Endothelial cell of umbilical vein (primary cell): ENCODE measurements around the gene RAB38. TPM values are rescaled to one million over a fixed set of nuclear protein-coding genes. Genes with fewer than 3 reads are reported as not detected.

ENCODE experiments used
- BruUV-seq: library from RNA; stranded (reverse); fragments of 400-500 nt; replicated peaks from 2 replicates; lab custom pipeline; 2021; lab: Mats Ljungman, UMichigan
- CTCF ChIA-PET: fragments of 300-600, 350-600 bp; sonication (Branson Sonifier 250); formaldehyde crosslinking; loops from one replicate; lab custom pipeline; 2021; ENCODE audit warnings: antibody characterized with exemption, inconsistent platforms; lab: Charles Lee
- POLR2A ChIA-PET: fragments of 300-600, 350-600 bp; sonication (Branson Sonifier 250); formaldehyde crosslinking; loops from one replicate; lab custom pipeline; 2021; ENCODE audit warnings: antibody characterized with exemption, inconsistent platforms; lab: Charles Lee
- DNase-seq: peaks from one replicate; pipeline ENCODE4 v3.0.0-alpha.2; 2011; ENCODE audit warnings: low read depth, low spot score
- FAIRE-seq: peaks from 2 replicates; lab custom pipeline; 2011; peaks lifted over from hg19 to GRCh38; lab: Jason Lieb, UNC
- H2AFZ ChIP-seq: 2 replicates; pipeline ENCODE4 v1.6.0; 2012; ENCODE audit warnings: low read depth, low read length, control low read depth, inconsistent platforms
- H3K27ac ChIP-seq: 2 replicates; pipeline ENCODE4 v1.5.1; 2011; ENCODE audit warnings: low read depth, mild to moderate bottlenecking, control low read depth, low read length, moderate library complexity; ENCODE audit not compliant: insufficient read depth
- H3K27me3 ChIP-seq, 2 experiments: 2 replicates each; pipeline versions ENCODE4 v1.6.0 to v1.6.1; 2011; ENCODE audit warnings: low read length in 2 of 2, mixed read lengths in 1 of 2; ENCODE audit not compliant: control insufficient read depth in 2 of 2, insufficient read depth in 2 of 2
- H3K36me3 ChIP-seq, 2 experiments: 2 replicates in 1 of 2; 3 replicates in 1 of 2; pipeline ENCODE4 v1.5.1; 2011; ENCODE audit warnings: low read length in 2 of 2, mild to moderate bottlenecking in 1 of 2, moderate library complexity in 1 of 2; ENCODE audit not compliant: control insufficient read depth in 2 of 2, insufficient read depth in 2 of 2; ENCODE audit errors: extremely low read depth in 1 of 2
- H3K4me1 ChIP-seq: 3 replicates; pipeline ENCODE4 v1.5.1; 2011; ENCODE audit warnings: mild to moderate bottlenecking, low read length; ENCODE audit not compliant: control insufficient read depth, insufficient read depth; ENCODE audit errors: extremely low read depth
- H3K4me2 ChIP-seq: 2 replicates; pipeline ENCODE4 v1.6.1; 2011; ENCODE audit warnings: low read length, control low read depth, mixed read lengths; ENCODE audit not compliant: insufficient read depth
- H3K4me3 ChIP-seq, 3 experiments: fragments of 200-600 bp in 1 of 3; sonication (generic), shearing (Covaris generic) in 1 of 3; replicated peaks in 1 of 3; 2 replicates each; pipeline ENCODE4 v1.5.1; 2011 to 2016; ENCODE audit warnings: control low read depth in 3 of 3, low read length in 3 of 3, mild to moderate bottlenecking in 2 of 3, inconsistent platforms in 1 of 3, low read depth in 1 of 3, moderate library complexity in 1 of 3; ENCODE audit not compliant: insufficient read depth in 1 of 3
- H3K79me2 ChIP-seq: 2 replicates; pipeline ENCODE4 v1.6.0; 2012; ENCODE audit warnings: low read length, inconsistent platforms; ENCODE audit not compliant: control insufficient read depth, insufficient read depth
- H3K9ac ChIP-seq: replicated peaks from 2 replicates; pipeline ENCODE3; 2011; ENCODE audit warnings: low read length, control low read depth; ENCODE audit not compliant: insufficient read depth; ENCODE audit errors: extremely low read depth
- H3K9me1 ChIP-seq: replicated peaks from 3 replicates; pipeline ENCODE4 v1.6.0; 2011; ENCODE audit warnings: mild to moderate bottlenecking, low read length; ENCODE audit not compliant: control insufficient read depth, insufficient read depth; ENCODE audit errors: extremely low read depth
- H3K9me3 ChIP-seq: replicated peaks from 2 replicates; pipeline ENCODE4 v1.5.1; 2012; ENCODE audit warnings: low read length, inconsistent platforms; ENCODE audit not compliant: control insufficient read depth, insufficient read depth
- H4K20me1 ChIP-seq: replicated peaks from 2 replicates; pipeline ENCODE3; 2011; ENCODE audit warnings: mild to moderate bottlenecking, low read length; ENCODE audit not compliant: control insufficient read depth, insufficient read depth; ENCODE audit errors: extremely low read depth
- EZH2 ChIP-seq: IDR thresholded peaks from 2 replicates; pipeline ENCODE4 v1.6.1; 2012; ENCODE audit warnings: borderline replicate concordance, low read depth, mild to moderate bottlenecking, moderate library complexity, low read length, inconsistent platforms; ENCODE audit not compliant: severe bottlenecking
- FOS ChIP-seq: IDR thresholded peaks from 2 replicates; pipeline ENCODE4 v1.6.1; 2011; ENCODE audit warnings: mild to moderate bottlenecking, low read length, moderate library complexity, borderline replicate concordance; ENCODE audit not compliant: insufficient read depth
- GATA2 ChIP-seq: IDR thresholded peaks from 2 replicates; pipeline ENCODE4 v1.7.0; 2011; ENCODE audit warnings: low read depth, mild to moderate bottlenecking, moderate library complexity, mixed read lengths, low read length; ENCODE audit not compliant: insufficient read length, insufficient read depth
- JUN ChIP-seq: IDR thresholded peaks from 2 replicates; pipeline ENCODE4 v1.6.1; 2011; ENCODE audit warnings: borderline replicate concordance, low read depth; ENCODE audit not compliant: insufficient read length, insufficient read depth
- MYC ChIP-seq: IDR thresholded peaks from one replicate; pipeline ENCODE4 v1.6.1; 2011; ENCODE audit warnings: mild to moderate bottlenecking, low read depth, low read length
- POLR2A ChIP-seq: IDR thresholded peaks from 2 replicates; pipeline ENCODE4 v1.6.1; 2012; ENCODE audit warnings: low read depth, mild to moderate bottlenecking, control low read depth, low read length
- POLR2AphosphoS5 ChIP-seq: IDR thresholded peaks from 2 replicates; pipeline ENCODE4 v1.6.1; 2012; ENCODE audit warnings: low read depth, mild to moderate bottlenecking, control low read depth, low read length, moderate library complexity; ENCODE audit not compliant: insufficient read depth
- dilution Hi-C: fragments of 300-500 bp; cut with MboI; formaldehyde crosslinking; loops from one replicate; pipeline ENCODE4 v1.15.0; 2019; ENCODE audit warnings: low sequenced_read_pairs; ENCODE audit not compliant: extremely low pct_ligation_motif_present
- intact Hi-C: fragments of 100-400 bp; cut with micrococcal nuclease; formaldehyde crosslinking; loops from one replicate; pipeline ENCODE4 v1.10.0; 2022
- polyA plus RNA-seq, 4 experiments: library from polyadenylated mRNA; depleted of rRNA in 3 of 4; stranded (reverse) in 3 of 4; unstranded in 1 of 4; fragments of >200 nt; gene quantifications; 2 replicates each; pipeline versions ENCODE4 v1.2.1 to v1.2.3, GENCODE V29; 2011 to 2012; ENCODE audit warnings: missing spikeins in 1 of 4
- total RNA-seq: library from RNA; stranded (reverse); gene quantifications from 2 replicates; pipeline ENCODE4 v1.2.3, GENCODE V29; 2021
- TF ChIP-seq, protein P1 (sequence below), 2 donors: IDR thresholded peaks; 1 replicate in 1 of 2; 2 replicates in 1 of 2; pipeline ENCODE4 v1.5.1; 2011; ENCODE audit warnings: low read length in 2 of 2, mild to moderate bottlenecking in 2 of 2, moderate library complexity in 2 of 2, control low read depth in 1 of 2, inconsistent platforms in 1 of 2, low read depth in 1 of 2; ENCODE audit not compliant: insufficient read depth in 1 of 2; ENCODE audit errors: extremely low read depth in 1 of 2
- TF ChIP-seq, protein P2 (sequence below): IDR thresholded peaks from 2 replicates; pipeline ENCODE4 v1.6.1; 2011; ENCODE audit not compliant: insufficient read depth, insufficient read length

Gene RAB38
- total and polyA plus RNA-seq, 2 donors (not counting 3 experiments of a cell fraction or from before 2014, with no cell fraction given): 3.0 to 3.6 TPM

DNA sequence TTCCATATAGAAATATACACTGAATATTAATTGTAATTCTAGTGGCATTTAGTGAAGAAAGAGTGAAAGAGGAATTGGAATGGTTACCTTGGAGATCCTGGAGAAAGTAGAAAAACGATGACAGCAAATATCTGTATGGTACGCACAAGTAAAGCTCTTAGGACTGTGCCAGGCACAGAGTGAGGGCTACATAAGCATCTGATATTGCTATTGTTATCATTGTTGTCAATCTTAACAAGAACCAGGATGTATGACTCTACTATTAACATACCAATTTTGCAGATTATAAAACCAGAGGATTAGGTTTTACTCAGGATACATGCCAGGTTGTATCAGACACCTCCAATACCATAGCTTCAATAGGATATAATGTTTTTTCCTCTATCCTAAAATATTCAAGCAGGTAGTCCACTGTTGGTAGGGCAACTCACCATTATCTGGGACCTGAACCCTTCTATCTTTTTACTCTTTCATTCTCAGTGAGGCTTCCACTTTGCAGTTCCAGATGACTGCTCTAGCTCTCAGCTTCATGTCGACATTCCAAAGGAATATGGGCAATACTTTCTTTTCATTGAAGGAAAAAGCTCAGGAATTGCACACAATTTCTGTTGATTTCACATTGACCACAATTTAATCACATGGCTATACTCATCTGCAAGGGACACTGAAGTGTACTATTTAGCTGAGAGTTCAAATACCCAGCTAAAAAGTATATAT, 73.2 kb downstream of the RAB38 start:
- H3K79me2 ChIP-seq: no peaks in the 10 kb centered on the region
- intact Hi-C loops (loop anchor here (5.0 to 10.0 kb wide), 4 partner anchors 130 to 783 kb away; no protein-coding TSS in a partner anchor), dilution Hi-C loops (no loop called here)
- H3K4me2 ChIP-seq: no peak overlapping the region
- no peaks in the 10 kb centered on the region for H3K27me3 ChIP-seq
- no peak overlapping the region for H2AFZ ChIP-seq
- H3K4me3 ChIP-seq: no peak overlapping the region
- TF ChIP-seq, protein P1, sequence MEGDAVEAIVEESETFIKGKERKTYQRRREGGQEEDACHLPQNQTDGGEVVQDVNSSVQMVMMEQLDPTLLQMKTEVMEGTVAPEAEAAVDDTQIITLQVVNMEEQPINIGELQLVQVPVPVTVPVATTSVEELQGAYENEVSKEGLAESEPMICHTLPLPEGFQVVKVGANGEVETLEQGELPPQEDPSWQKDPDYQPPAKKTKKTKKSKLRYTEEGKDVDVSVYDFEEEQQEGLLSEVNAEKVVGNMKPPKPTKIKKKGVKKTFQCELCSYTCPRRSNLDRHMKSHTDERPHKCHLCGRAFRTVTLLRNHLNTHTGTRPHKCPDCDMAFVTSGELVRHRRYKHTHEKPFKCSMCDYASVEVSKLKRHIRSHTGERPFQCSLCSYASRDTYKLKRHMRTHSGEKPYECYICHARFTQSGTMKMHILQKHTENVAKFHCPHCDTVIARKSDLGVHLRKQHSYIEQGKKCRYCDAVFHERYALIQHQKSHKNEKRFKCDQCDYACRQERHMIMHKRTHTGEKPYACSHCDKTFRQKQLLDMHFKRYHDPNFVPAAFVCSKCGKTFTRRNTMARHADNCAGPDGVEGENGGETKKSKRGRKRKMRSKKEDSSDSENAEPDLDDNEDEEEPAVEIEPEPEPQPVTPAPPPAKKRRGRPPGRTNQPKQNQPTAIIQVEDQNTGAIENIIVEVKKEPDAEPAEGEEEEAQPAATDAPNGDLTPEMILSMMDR (IDR thresholded peaks at IDR 0.05; ENCODE audit: extremely low read depth in 1 of 2, insufficient read depth in 1 of 2, low read depth in 1 of 2, low read length in 2 of 2): no peak
- no peak for TF ChIP-seq GATA2
- no peak for TF ChIP-seq POLR2A
- no peak for TF ChIP-seq EZH2
- TF ChIP-seq, protein P2, sequence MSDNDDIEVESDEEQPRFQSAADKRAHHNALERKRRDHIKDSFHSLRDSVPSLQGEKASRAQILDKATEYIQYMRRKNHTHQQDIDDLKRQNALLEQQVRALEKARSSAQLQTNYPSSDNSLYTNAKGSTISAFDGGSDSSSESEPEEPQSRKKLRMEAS: no peak
- no peak for TF ChIP-seq JUN
- no peak for TF ChIP-seq POLR2AphosphoS5
- TF ChIP-seq FOS: no peak
- no peak for TF ChIP-seq MYC
- ChIA-PET POLR2A (no interaction called here), CTCF (interaction anchor here (0.8 to 5.6 kb wide), 2 partner anchors 86 to 442 kb away, joined by 4 to 33 read pairs; no protein-coding TSS in a partner anchor)
- H3K9me1 ChIP-seq: no peaks in the 10 kb centered on the region
- H3K4me1 ChIP-seq: no peaks in the 10 kb centered on the region
- H3K36me3 ChIP-seq: no peaks in the 10 kb centered on the region
- no peak for FAIRE-seq
- H3K27ac ChIP-seq: no peak overlapping the region
- no peaks in the 10 kb centered on the region for H4K20me1 ChIP-seq
- no peak overlapping the region for H3K9ac ChIP-seq
- DNase-seq: no peak
- no TSS peak for BruUV-seq
- no peaks in the 10 kb centered on the region for H3K9me3 ChIP-seq
